GM12874 (cell line): ENCODE measurements around the gene LRRC17.

Experiments
- TF ChIP-seq, protein P1 (sequence below): IDR thresholded peaks from 2 replicates; pipeline ENCODE4 v1.5.1; 2011; ENCODE audit warnings: low read depth, mild to moderate bottlenecking, control low read depth, low read length, moderate library complexity; ENCODE audit not compliant: insufficient read depth

Gene LRRC17

DNA sequence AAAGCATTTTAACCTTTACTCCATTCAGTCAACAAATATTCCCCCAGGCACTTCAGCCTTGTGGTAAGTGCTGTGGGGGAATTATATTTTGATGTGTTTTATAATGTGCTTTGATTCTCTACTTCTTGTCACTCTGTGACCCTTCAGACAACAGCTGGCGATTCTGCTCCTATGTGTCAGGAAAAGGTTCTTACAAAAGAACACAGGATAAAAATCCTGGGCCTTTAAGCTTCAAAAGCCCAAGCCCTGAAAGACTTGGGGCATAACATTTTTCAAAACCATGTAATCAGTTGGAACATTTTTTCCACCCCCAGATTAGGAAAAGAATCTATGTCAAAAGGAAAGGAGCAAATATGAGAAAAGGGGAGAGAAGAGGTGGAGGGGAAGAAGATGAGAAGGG, 37.8 kb upstream of the LRRC17 start:
- TF ChIP-seq, protein P1, sequence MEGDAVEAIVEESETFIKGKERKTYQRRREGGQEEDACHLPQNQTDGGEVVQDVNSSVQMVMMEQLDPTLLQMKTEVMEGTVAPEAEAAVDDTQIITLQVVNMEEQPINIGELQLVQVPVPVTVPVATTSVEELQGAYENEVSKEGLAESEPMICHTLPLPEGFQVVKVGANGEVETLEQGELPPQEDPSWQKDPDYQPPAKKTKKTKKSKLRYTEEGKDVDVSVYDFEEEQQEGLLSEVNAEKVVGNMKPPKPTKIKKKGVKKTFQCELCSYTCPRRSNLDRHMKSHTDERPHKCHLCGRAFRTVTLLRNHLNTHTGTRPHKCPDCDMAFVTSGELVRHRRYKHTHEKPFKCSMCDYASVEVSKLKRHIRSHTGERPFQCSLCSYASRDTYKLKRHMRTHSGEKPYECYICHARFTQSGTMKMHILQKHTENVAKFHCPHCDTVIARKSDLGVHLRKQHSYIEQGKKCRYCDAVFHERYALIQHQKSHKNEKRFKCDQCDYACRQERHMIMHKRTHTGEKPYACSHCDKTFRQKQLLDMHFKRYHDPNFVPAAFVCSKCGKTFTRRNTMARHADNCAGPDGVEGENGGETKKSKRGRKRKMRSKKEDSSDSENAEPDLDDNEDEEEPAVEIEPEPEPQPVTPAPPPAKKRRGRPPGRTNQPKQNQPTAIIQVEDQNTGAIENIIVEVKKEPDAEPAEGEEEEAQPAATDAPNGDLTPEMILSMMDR = no peak

DNA sequence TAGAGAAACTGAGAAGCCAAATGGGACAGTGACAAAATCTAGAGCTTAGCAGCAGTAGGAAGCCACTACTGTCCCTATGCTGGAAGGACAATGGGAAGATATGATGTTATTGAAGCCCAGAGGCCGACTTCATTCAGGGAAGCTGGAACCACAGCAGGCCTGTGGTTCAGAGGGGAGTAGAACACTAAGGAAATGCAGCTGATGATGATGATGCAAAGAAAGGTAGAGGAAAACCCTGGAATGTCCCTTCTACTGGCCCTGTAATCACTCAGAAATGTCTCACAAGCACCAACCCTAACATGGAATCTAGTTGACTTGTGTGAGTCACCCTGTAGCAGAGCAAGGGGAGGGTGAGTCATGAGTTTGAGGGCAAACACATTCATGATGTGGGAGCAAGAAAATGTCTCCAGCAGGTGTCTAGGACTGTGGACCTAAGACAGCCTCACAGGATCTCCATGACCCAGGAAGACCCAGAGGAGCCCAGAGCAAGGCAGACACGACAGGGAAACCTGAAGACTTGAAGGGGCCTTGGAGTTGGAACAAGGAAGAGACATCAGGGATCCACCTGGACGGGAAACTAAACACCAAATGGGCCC, 37.0 kb upstream of the LRRC17 start:
- TF ChIP-seq, protein P1 = no peak

DNA sequence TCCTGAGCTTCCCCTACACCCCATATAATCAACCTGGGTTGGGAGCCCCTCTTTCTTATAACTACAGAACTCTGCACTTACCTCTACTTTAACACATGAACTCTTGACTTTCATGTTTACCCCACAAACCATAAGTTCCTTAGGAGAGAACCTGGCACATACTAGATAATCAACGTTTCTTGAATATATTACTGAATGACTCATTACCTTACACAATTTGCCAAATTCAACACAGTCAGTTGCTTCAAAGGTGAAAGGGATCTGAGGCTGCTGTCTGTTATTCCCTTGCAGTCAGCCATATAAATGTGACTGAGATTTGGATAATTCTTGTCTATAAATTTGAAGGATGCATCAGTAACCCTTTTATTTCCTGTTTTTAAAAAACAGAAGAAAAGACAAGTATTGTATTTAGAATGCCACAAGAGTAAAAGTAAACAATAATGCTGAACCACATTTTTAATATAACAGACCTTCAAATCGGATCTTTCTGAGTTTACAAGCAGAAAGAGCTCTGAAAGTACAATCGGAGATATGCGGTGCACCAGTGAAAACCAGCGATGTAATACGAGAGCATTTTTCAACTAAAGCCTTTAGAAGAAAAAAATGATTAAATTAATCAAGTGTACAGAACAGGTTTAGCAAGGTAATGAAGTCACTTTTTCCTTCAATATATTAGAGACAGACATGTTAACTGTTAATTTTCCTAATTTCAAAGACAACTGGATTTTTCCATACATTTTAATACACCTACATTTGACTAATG, 29.5 kb upstream of the LRRC17 start:
- TF ChIP-seq, protein P1 = no peak

DNA sequence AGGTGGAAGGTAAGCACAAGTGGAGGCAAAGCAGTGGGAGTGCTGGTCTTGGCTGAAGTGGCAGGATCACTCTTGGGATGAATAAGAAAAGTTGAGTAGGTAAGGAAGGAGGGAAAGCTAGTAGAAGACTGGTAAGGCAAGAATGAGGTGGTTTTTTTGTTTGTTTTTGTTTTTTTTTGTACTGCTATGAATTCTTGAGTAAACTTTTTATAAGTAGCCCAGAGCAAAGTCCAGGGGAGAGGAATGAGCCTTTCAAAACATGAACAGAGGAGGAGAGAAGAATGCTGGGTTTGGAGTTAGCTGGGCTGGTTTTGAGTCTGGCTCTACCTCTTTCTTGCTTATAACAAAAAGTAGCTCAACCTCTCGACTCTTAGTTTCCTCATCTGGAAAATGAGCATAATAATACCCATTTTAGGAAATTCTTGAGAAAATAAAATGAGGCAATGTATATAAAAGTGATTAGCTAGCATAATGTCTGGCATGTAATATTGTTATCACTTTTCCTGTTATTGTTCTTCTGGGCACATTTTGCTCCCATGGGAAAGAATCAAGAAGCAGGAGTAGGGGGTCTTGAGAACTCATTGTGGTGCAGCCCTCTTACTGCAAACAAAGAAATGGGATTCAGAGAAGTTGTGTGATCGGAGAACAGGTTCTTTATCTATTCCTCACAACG, 24.1 kb upstream of the LRRC17 start:
- TF ChIP-seq, protein P1 = no peak

DNA sequence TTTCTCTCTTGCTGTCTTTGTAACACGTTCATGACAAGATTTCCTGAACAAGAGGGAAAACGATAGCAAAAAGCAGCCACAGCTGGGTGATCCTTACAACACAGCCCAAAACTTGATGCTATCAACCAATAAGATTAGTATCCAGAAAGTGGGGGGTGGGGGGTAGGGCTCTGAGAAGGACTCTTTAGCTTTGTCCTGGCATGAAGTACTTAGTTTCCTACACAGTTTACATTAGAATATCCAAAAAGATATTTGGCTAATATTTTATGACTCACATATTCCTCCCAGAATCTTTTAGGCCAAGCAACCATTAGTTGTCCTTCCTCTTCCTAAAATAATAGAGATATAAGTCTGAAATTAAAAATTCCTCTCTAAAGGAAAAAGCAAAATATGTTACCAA, 22.9 kb upstream of the LRRC17 start:
- TF ChIP-seq, protein P1 = no peak

DNA sequence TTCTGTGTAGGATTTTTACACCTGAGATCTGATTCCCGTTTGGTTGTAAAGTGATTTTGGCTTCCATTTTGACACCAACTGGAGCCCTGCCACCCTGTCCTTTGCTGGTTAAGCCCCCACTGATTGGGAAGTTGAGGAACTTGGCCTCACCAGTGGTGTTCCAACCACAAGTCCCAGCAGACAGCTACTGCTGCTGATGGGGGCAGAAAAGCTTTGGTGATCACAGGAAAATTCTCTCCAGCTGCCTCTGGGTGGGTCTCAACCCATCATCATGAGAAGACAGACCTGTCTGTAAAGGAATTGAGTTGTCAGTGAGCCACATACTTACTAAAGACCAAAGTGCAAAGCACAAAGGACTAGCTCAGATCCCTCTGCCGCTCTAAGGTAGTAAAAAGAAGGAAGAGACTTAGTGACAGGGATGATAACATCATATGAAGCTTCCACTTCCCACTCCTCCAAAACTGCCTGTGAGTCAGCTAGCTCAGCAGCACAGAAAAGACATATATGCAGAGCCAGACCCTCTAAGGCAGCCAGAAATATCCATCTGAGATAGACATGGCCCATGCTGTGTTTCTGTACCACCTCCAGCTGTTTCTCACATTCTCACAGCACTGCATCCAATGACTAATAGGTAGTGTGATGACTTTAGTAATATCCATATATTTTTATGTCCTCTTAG, 22.4 kb upstream of the LRRC17 start:
- TF ChIP-seq, protein P1 = no peak
